GM23338 (cell line): ENCODE measurements around the gene KLF2. TPM values are rescaled to one million over a fixed set of nuclear protein-coding genes. Genes with fewer than 3 reads are reported as not detected.

Experiments
- ATAC-seq: fragments of 200-7000 bp; cut with Tn5 transposase; 3 replicates; pipeline ENCODE4 v1.9.1; 2020
- DNase-seq: peaks from one replicate; pipeline ENCODE4 v3.0.0-alpha.2; 2015; ENCODE audit warnings: low spot score
- H2AFZ ChIP-seq: fragments of 200-600 bp; sonication (generic); 2 replicates; pipeline ENCODE4 v1.8.0; 2016; ENCODE audit warnings: antibody characterized with exemption, mild to moderate bottlenecking, moderate library complexity
- H3F3A ChIP-seq: fragments of 200-600 bp; sonication (generic); replicated peaks from 2 replicates; pipeline ENCODE4 v1.8.0; 2017; ENCODE audit warnings: antibody characterized with exemption, mixed run types, low read depth
- H3K27ac ChIP-seq: fragments of 200-600 bp; sonication (generic); 2 replicates; pipeline ENCODE4 v1.6.1; 2016; ENCODE audit warnings: low read depth
- H3K27me3 ChIP-seq: fragments of 200-600 bp; sonication (generic); 2 replicates; pipeline ENCODE4 v1.8.0; 2016; ENCODE audit warnings: mild to moderate bottlenecking, mixed run types, moderate library complexity; ENCODE audit not compliant: insufficient read depth
- H3K36me3 ChIP-seq: fragments of 200-600 bp; sonication (generic); 2 replicates; pipeline ENCODE4 v1.8.0; 2016; ENCODE audit warnings: mild to moderate bottlenecking; ENCODE audit not compliant: insufficient read depth
- H3K4me1 ChIP-seq: fragments of 200-600 bp; sonication (generic); 2 replicates; pipeline ENCODE4 v1.8.0; 2016; ENCODE audit warnings: mild to moderate bottlenecking, moderate library complexity; ENCODE audit not compliant: insufficient read depth
- H3K4me2 ChIP-seq: fragments of 200-600 bp; sonication (generic); 2 replicates; pipeline ENCODE4 v1.7.1; 2017; ENCODE audit warnings: mixed run types
- H3K4me3 ChIP-seq: fragments of 200-600 bp; sonication (generic); 2 replicates; pipeline ENCODE4 v1.6.1; 2016; ENCODE audit warnings: mixed run types
- H3K79me2 ChIP-seq: fragments of 200-600 bp; sonication (generic); replicated peaks from 2 replicates; pipeline ENCODE4 v1.8.0; 2017; ENCODE audit warnings: mild to moderate bottlenecking; ENCODE audit not compliant: insufficient read depth
- H3K9me2 ChIP-seq: fragments of 200-600 bp; sonication (generic); 2 replicates; pipeline ENCODE4 v1.8.0; 2017; ENCODE audit not compliant: insufficient read depth
- H4K20me1 ChIP-seq: fragments of 200-600 bp; sonication (generic); replicated peaks from 2 replicates; pipeline ENCODE4 v1.8.0; 2017; ENCODE audit warnings: mild to moderate bottlenecking; ENCODE audit not compliant: insufficient read depth
- H3K27ac Mint-ChIP-seq: 2 replicates; pipeline ENCODE4 v1.8.0; 2020; ENCODE audit warnings: inconsistent platforms, mild to moderate bottlenecking, moderate library complexity, mixed read lengths
- H3K27me3 Mint-ChIP-seq: 3 replicates; pipeline ENCODE4 v1.8.0; 2022; ENCODE audit warnings: low read depth, mild to moderate bottlenecking, moderate library complexity, mixed read lengths, inconsistent platforms; ENCODE audit not compliant: insufficient read depth, poor library complexity
- H3K36me3 Mint-ChIP-seq: 3 replicates; pipeline ENCODE4 v1.8.0; 2021; ENCODE audit warnings: low read depth, mild to moderate bottlenecking, inconsistent platforms, moderate library complexity, mixed read lengths
- H3K4me1 Mint-ChIP-seq: 3 replicates; pipeline ENCODE4 v1.8.0; 2020; ENCODE audit warnings: mild to moderate bottlenecking, inconsistent platforms, mixed read lengths
- H3K4me3 Mint-ChIP-seq: 3 replicates; pipeline ENCODE4 v1.8.0; 2021; ENCODE audit warnings: moderate library complexity, mild to moderate bottlenecking, inconsistent platforms, mixed read lengths
- H3K9me3 Mint-ChIP-seq: 3 replicates; pipeline ENCODE4 v1.8.0; 2020; ENCODE audit warnings: moderate library complexity, mild to moderate bottlenecking, inconsistent platforms, mixed read lengths
- CREB1 ChIP-seq: fragments of 250-450 bp; sonication (Bioruptor Pico); IDR thresholded peaks from 2 replicates; pipeline ENCODE4 v1.5.0; 2020; ENCODE audit warnings: low read depth, mild to moderate bottlenecking, moderate library complexity
- ETS1 ChIP-seq: IDR thresholded peaks from 2 replicates; pipeline ENCODE4 v1.6.1; 2016; ENCODE audit warnings: antibody characterized with exemption
- EZH2 ChIP-seq: fragments of 200-600 bp; sonication (generic); IDR thresholded peaks from one replicate; pipeline ENCODE4 v1.8.0; 2017; ENCODE audit warnings: antibody characterized with exemption, mild to moderate bottlenecking, low read depth; ENCODE audit not compliant: unreplicated experiment
- EZH2phosphoT487 ChIP-seq: fragments of 200-600 bp; sonication (generic); IDR thresholded peaks from one replicate; pipeline ENCODE4 v1.8.1; 2018; ENCODE audit warnings: antibody characterized with exemption; ENCODE audit not compliant: unreplicated experiment
- NANOG ChIP-seq: IDR thresholded peaks from 2 replicates; pipeline ENCODE4 v1.6.1; 2016; ENCODE audit warnings: antibody characterized with exemption, borderline replicate concordance
- POLR2AphosphoS5 ChIP-seq: IDR thresholded peaks from 2 replicates; pipeline ENCODE4 v1.6.1; 2016; ENCODE audit warnings: antibody characterized with exemption, low read depth
- ZNF114 ChIP-seq: fragments of 250-450 bp; sonication (Bioruptor Pico); IDR thresholded peaks from 2 replicates; pipeline ENCODE4 v1.5.0; 2020; ENCODE audit warnings: mild to moderate bottlenecking, moderate library complexity
- ZNF331 ChIP-seq: fragments of 250-450 bp; sonication (Bioruptor Pico); IDR thresholded peaks from 2 replicates; pipeline ENCODE4 v1.5.0; 2020; ENCODE audit warnings: low read depth, mild to moderate bottlenecking, moderate library complexity
- long read RNA-seq: library from polyadenylated mRNA; unstranded; transcript quantifications from one replicate; pipeline ENCODE4 v2.0.0, GENCODE V29; 2020; ENCODE audit not compliant: unreplicated experiment
- polyA plus RNA-seq: library from polyadenylated mRNA; unstranded; fragments of >200 nt; fragmentation: Nextera tagmentation; extraction: Ambion mirVana; gene quantifications from 2 replicates; pipeline ENCODE4 v1.2.1, GENCODE V29; 2016
- total RNA-seq: library from RNA; depleted of rRNA; stranded (reverse); fragments of >200 nt; shearing (Covaris generic); gene quantifications from 2 replicates; pipeline ENCODE4 v1.2.3, GENCODE V29; 2014; rRNA removed
- TF ChIP-seq, protein P1 (sequence below), 2 experiments: fragments of 200-600 bp in 1 of 2; sonication (generic) in 1 of 2; conservative IDR thresholded peaks; 2 replicates each; pipeline versions ENCODE4 v1.5.1 to v1.6.1; 2016 to 2017; ENCODE audit warnings: antibody characterized with exemption in 2 of 2, low read depth in 2 of 2, mild to moderate bottlenecking in 2 of 2, moderate library complexity in 1 of 2

The KLF2 gene
- 0.89 and 0.90 TPM in 2 replicates for total RNA-seq
- 0.43 TPM in 1 of 2 replicates, not detected in the other for polyA plus RNA-seq
- long read RNA-seq: 0 reads

- DNase-seq (peak; percentile 77), ATAC-seq (peak; percentile 44)
- Mint-ChIP-seq H3K27ac (no peak within 1 kb of the TSS), H3K27me3 (peaks cover 61% of the 10 kb centered on the region), H3K4me3 (peak within 1 kb of the TSS; percentile 33), H3K36me3 (no peaks in the 10 kb centered on the region), H3K9me3 (no peaks in the 10 kb centered on the region; the same call in 2 of the 3 replicates), H3K4me1 (no peaks in the 10 kb centered on the region)
- peak within 1 kb of the TSS; percentile 92 for H3K4me2 ChIP-seq
- no peaks in the 10 kb centered on the region; the same call in 1 of the 2 replicates for H3K4me1 ChIP-seq
- H4K20me1 ChIP-seq: peaks cover under 1% of the 10 kb centered on the region; the same call in 1 of the 2 replicates
- H3F3A ChIP-seq: no peaks in the 10 kb centered on the region
- no peaks in the 10 kb centered on the region for H3K79me2 ChIP-seq
- no peak within 1 kb of the TSS for H3K27ac ChIP-seq
- peak within 1 kb of the TSS; percentile 78 for H3K4me3 ChIP-seq
- no peaks in the 10 kb centered on the region for H3K9me2 ChIP-seq
- H2AFZ ChIP-seq: peak within 1 kb of the TSS; percentile 99; the same call in 1 of the 2 replicates
- H3K27me3 ChIP-seq: peaks cover 72% of the 10 kb centered on the region
- no peaks in the 10 kb centered on the region for H3K36me3 ChIP-seq
- TF ChIP-seq POLR2AphosphoS5 (no peak), EZH2 (peak; percentile 52), CREB1 (CRISPR knock-in tag) (0 out of 2 replicates have a peak, but pooled peaks have one; percentile 23)
These were observed at the start of gene KLF2 for GRCh38 chr19:16324384-16325160. Gene KLF2, plus strand, starts transcription at chr19:16324826. Its CDS starts 98 bp downstream, at chr19:16324924.

DNA sequence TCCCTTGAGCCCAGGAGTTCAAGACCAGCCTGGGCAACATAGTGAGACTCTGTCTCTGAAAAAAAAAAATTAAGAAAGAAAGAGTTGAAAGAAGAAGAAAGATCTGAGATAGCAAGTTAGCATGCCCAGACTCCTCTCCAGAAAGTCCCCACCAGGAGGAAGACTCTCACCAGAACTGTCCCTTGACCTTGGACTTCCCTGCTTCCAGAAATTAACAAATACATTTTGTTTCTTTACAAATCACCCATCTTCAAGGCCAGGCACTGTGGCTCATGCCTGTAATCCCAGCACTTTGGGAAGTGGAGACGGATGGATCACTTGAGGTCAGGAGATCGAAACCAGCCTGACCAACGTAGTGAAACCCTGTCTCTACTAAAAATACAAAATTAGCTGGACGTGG, 44.3 kb upstream of the KLF2 start:
- Histone ChIP-seq H3K36me3 (no peaks in the 10 kb centered on the region), H3F3A (no peaks in the 10 kb centered on the region), H4K20me1 (no peaks in the 10 kb centered on the region), H3K9me2 (no peaks in the 10 kb centered on the region), H3K4me2 (no peak overlapping the region), H3K4me1 (peaks cover 5% of the 10 kb centered on the region; the same call in 1 of the 2 replicates), H3K79me2 (no peaks in the 10 kb centered on the region), H3K27ac (no peak overlapping the region), H3K4me3 (no peak overlapping the region), H3K27me3 (no peaks in the 10 kb centered on the region), H2AFZ (no peak overlapping the region)
- Mint-ChIP-seq H3K4me1 (peaks cover 2% of the 10 kb centered on the region; the same call in 2 of the 3 replicates), H3K27ac (no peak overlapping the region), H3K4me3 (no peak overlapping the region), H3K36me3 (no peaks in the 10 kb centered on the region), H3K9me3 (no peaks in the 10 kb centered on the region), H3K27me3 (no peaks in the 10 kb centered on the region)
- ATAC-seq (no peak), DNase-seq (no peak)
- no peak for TF ChIP-seq ZNF114 (CRISPR knock-in tag)
- no peak for TF ChIP-seq NANOG
- TF ChIP-seq POLR2AphosphoS5: no peak
- TF ChIP-seq, protein P1, sequence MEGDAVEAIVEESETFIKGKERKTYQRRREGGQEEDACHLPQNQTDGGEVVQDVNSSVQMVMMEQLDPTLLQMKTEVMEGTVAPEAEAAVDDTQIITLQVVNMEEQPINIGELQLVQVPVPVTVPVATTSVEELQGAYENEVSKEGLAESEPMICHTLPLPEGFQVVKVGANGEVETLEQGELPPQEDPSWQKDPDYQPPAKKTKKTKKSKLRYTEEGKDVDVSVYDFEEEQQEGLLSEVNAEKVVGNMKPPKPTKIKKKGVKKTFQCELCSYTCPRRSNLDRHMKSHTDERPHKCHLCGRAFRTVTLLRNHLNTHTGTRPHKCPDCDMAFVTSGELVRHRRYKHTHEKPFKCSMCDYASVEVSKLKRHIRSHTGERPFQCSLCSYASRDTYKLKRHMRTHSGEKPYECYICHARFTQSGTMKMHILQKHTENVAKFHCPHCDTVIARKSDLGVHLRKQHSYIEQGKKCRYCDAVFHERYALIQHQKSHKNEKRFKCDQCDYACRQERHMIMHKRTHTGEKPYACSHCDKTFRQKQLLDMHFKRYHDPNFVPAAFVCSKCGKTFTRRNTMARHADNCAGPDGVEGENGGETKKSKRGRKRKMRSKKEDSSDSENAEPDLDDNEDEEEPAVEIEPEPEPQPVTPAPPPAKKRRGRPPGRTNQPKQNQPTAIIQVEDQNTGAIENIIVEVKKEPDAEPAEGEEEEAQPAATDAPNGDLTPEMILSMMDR (conservative IDR thresholded peaks at IDR 0.05; ENCODE audit: low read depth in 2 of 2): no peak
- no peak for TF ChIP-seq EZH2phosphoT487

GRCh38 chr19:16281743-16282142, 42.9 kb upstream of the KLF2 start:
- no peak overlapping the region for H2AFZ ChIP-seq
- Mint-ChIP-seq H3K36me3 (no peaks in the 10 kb centered on the region), H3K4me3 (no peak overlapping the region), H3K27ac (no peak overlapping the region), H3K27me3 (no peaks in the 10 kb centered on the region), H3K9me3 (no peaks in the 10 kb centered on the region), H3K4me1 (peaks cover 8% of the 10 kb centered on the region)
- H3K4me1 ChIP-seq: peaks cover 9% of the 10 kb centered on the region
- no peak for DNase-seq
- H3F3A ChIP-seq: no peaks in the 10 kb centered on the region
- H3K27ac ChIP-seq: no peak overlapping the region
- no peak for ATAC-seq
- no peaks in the 10 kb centered on the region for H4K20me1 ChIP-seq
- H3K9me2 ChIP-seq: no peaks in the 10 kb centered on the region
- no peak overlapping the region for H3K4me2 ChIP-seq
- no peaks in the 10 kb centered on the region for H3K36me3 ChIP-seq
- no peaks in the 10 kb centered on the region for H3K27me3 ChIP-seq
- H3K79me2 ChIP-seq: no peaks in the 10 kb centered on the region
- no peak overlapping the region for H3K4me3 ChIP-seq
- TF ChIP-seq EZH2phosphoT487 (no peak), ETS1 (no peak), NANOG (no peak), ZNF114 (CRISPR knock-in tag) (no peak), EZH2 (no peak), CREB1 (CRISPR knock-in tag) (no peak), ZNF331 (CRISPR knock-in tag) (no peak), POLR2AphosphoS5 (no peak)
